Measurements from ENCODE around the gene ANKRD6.

- no peak for TF ChIP-seq CTCF (conservative IDR thresholded peaks at IDR 0.05; ENCODE audit: low read length)
- TF ChIP-seq EZH2phosphoT487 (IDR thresholded peaks at IDR 0.05; ENCODE audit: borderline replicate concordance, low read depth, low read length) = no peak
Observed at GRCh38 chr6:89618026-89618425, 185.1 kb downstream of the ANKRD6 start.
